ENCODE results near the gene NOL8.

GRCh38 chr9:92353051-92353450 lies 27.9 kb upstream of the NOL8 start:
- TF ChIP-seq L3MBTL2 (conservative IDR thresholded peaks at IDR 0.05): no peak
- TF ChIP-seq FOXA1 (IDR thresholded peaks at IDR 0.05): no peak
